RWPE1 (cell line): ENCODE measurements around the gene MYO15B.
"Not testable (repeated sequence)": the region's sequence is repeated elsewhere in the genome, so short reads cannot be mapped to it uniquely, and the experiment has no call there.

Source experiments
- CTCF ChIA-PET: fragments of 350-600 bp; sonication (Branson Sonifier 250); formaldehyde crosslinking; extraction: SDS; loops from one replicate; lab custom pipeline; 2021; lab: Yijun Ruan, JAX
- POLR2A ChIA-PET: fragments of 400-600 bp; formaldehyde crosslinking; extraction: SDS; loops from one replicate; lab custom pipeline; 2020; ENCODE audit warnings: antibody characterized with exemption; ENCODE audit not compliant: low non-redundant PET; lab: Yijun Ruan, JAX
- DNase-seq: peaks from one replicate; pipeline ENCODE4 v3.0.0; 2012; ENCODE audit warnings: low spot score
- H3K27ac ChIP-seq: fragments of 450-650 bp; 2 replicates; pipeline ENCODE4 v1.5.1; 2017
- CTCF ChIP-seq: fragments of 450-650 bp; conservative IDR thresholded peaks from 2 replicates; pipeline ENCODE4 v1.5.1; 2017; ENCODE audit warnings: low read depth, mild to moderate bottlenecking

The MYO15B gene

GRCh38 chr17:75573994-75574393 is 13.6 kb upstream of the MYO15B start:
- TF ChIP-seq CTCF, result no peak
- CTCF ChIA-PET, result no interaction called here
- no peak overlapping the region for H3K27ac ChIP-seq
- POLR2A ChIA-PET, result no interaction called here
- DNase-seq, result no peak

- DNase-seq, result no peak
- CTCF ChIA-PET, result no interaction called here
- TF ChIP-seq CTCF, result no peak
- POLR2A ChIA-PET, result no interaction called here
- H3K27ac ChIP-seq, result no peak overlapping the region
Observed at GRCh38 chr17:75574404-75575036, 13.1 kb upstream of the MYO15B start.

- TF ChIP-seq CTCF, result no peak
- POLR2A ChIA-PET, result no interaction called here
- H3K27ac ChIP-seq, result no peak overlapping the region
- DNase-seq, result no peak
- CTCF ChIA-PET, result no interaction called here
Observed at GRCh38 chr17:75575197-75575596, 12.4 kb upstream of the MYO15B start.

- no peak for DNase-seq
- POLR2A ChIA-PET, result no interaction called here
- TF ChIP-seq CTCF, result no peak
- CTCF ChIA-PET, result no interaction called here
- no peak overlapping the region for H3K27ac ChIP-seq
Observed at GRCh38 chr17:75575728-75576127, 11.9 kb upstream of the MYO15B start.

- POLR2A ChIA-PET, result interaction anchor here (0.7 kb wide), 1 partner anchor 11 kb away, joined by 3 read pairs; no protein-coding TSS in a partner anchor
- no peak overlapping the region for H3K27ac ChIP-seq
- no peak for TF ChIP-seq CTCF
- no peak for DNase-seq
- CTCF ChIA-PET, result no interaction called here
Observed at GRCh38 chr17:75576661-75577060, 10.9 kb upstream of the MYO15B start.

- POLR2A ChIA-PET, result interaction anchor here (0.6 kb wide), 1 partner anchor 56 kb away, joined by 3 read pairs; the partner anchor contains the start of gene LLGL2
- H3K27ac ChIP-seq, DNase-seq: not testable (repeated sequence)
- CTCF ChIA-PET, result interaction anchor here (0.7 to 0.9 kb wide), 2 partner anchors 20 to 539 kb away, joined by 4 to 6 read pairs; no protein-coding TSS in a partner anchor
Observed at GRCh38 chr17:75581121-75581725, 6.4 kb upstream of the MYO15B start.

GRCh38 chr17:75583197-75583596 is 4.4 kb upstream of the MYO15B start:
- ChIA-PET POLR2A (interaction anchor here (0.7 kb wide), 1 partner anchor 71 kb away, joined by 8 read pairs; no protein-coding TSS in a partner anchor), CTCF (interaction anchor here (0.6 to 2.7 kb wide), 3 partner anchors 18 to 65 kb away, joined by 3 to 15 read pairs (median 4); no protein-coding TSS in a partner anchor)
- H3K27ac ChIP-seq, DNase-seq: not testable (repeated sequence)
